Vagina (tissue), 1 donor: ENCODE results near the gene PPP2R3B. TPM values are rescaled to one million over a fixed set of nuclear protein-coding genes. Genes with fewer than 3 reads are reported as not detected.

ENCODE experiments used
- small RNA-seq: library from RNA; depleted of rRNA; stranded (forward); fragments of <200 nt; gene quantifications from one replicate; pipeline ENCODE3, GENCODE V24; 2016
- total RNA-seq: library from RNA; depleted of rRNA; stranded (reverse); fragments of >200 nt; gene quantifications from one replicate; pipeline ENCODE4 v1.2.3, GENCODE V29; 2016

The PPP2R3B gene
- total RNA-seq, 1 donor from 2014 or later: 28.5 TPM

Small RNA genes within 50 kb of the gene (small RNA-seq; reads per million reads assigned to genes)
- not detected for gene RF00017

Other genes with a start within 250 kb of the PPP2R3B start
- gene PLCXD1, start 105.5 kb downstream of the PPP2R3B start, total RNA-seq: 14.0 TPM
- gene GTPBP6, start 68.1 kb downstream of the PPP2R3B start, total RNA-seq: 30.9 TPM
- gene SHOX, start 243.9 kb upstream of the PPP2R3B start, total RNA-seq: not detected